Measurements from ENCODE around the gene ARRDC4. TPM values are rescaled to one million over a fixed set of nuclear protein-coding genes. Genes with fewer than 3 reads are reported as not detected.

Gene ARRDC4
- total and polyA plus RNA-seq, 2 of the 8 experiments (the other 6 are each of a cell fraction or from before 2014, with no cell fraction given), result 3.5 to 3.8 TPM

GRCh38 chr15:97994236-97994635 is 33.7 kb downstream of the ARRDC4 start:
- Histone ChIP-seq H3K4me1 (replicated peaks in 1 of 4; ENCODE audit: control insufficient read depth in 3 of 4, insufficient read depth in 4 of 4, low read length in 3 of 4) (no peaks in the 10 kb centered on the region), H3K18ac (ENCODE audit: extremely low read depth, low read length) (no peak overlapping the region), H2AFZ (ENCODE audit: low read length) (no peak overlapping the region), H3K56ac (replicated peaks; ENCODE audit: insufficient read length, low read depth, low read length) (no peak overlapping the region), H4K91ac (replicated peaks; ENCODE audit: insufficient read length, low read length) (no peak overlapping the region), H4K20me1 (replicated peaks in 1 of 2; ENCODE audit: control insufficient read depth in 1 of 2, insufficient read depth in 2 of 2, low read length in 2 of 2) (no peaks in the 10 kb centered on the region), H2BK120ac (replicated peaks; ENCODE audit: low read depth, low read length) (no peak overlapping the region), H2BK5ac (ENCODE audit: low read depth, low read length) (no peak overlapping the region), H3K27me3 (replicated peaks in 1 of 4; ENCODE audit: control insufficient read depth in 3 of 4, extremely low read depth in 1 of 4, insufficient read depth in 3 of 4, low read length in 3 of 4) (no peaks in the 10 kb centered on the region), H3K9ac (replicated peaks in 1 of 4; ENCODE audit: extremely low read depth in 1 of 4, low read depth in 3 of 4, low read length in 3 of 4) (no peak overlapping the region), H3K14ac (ENCODE audit: insufficient read length) (no peak overlapping the region), H3K79me2 (ENCODE audit: control insufficient read depth in 1 of 2, insufficient read depth in 2 of 2, low read length in 2 of 2) (no peaks in the 10 kb centered on the region), H3K4me3 (ENCODE audit: extremely low read depth in 1 of 4, insufficient read depth in 2 of 4, low read depth in 3 of 4, low read length in 4 of 4) (no peak overlapping the region), H3K79me1 (ENCODE audit: low read depth, low read length) (no peaks in the 10 kb centered on the region), H3K27ac (ENCODE audit: low read depth, low read length) (no peak overlapping the region), H3K4ac (replicated peaks; ENCODE audit: insufficient read length, low read depth, low read length) (no peak overlapping the region), H4K8ac (ENCODE audit: extremely low read depth, insufficient read depth, low read length) (no peak overlapping the region), H4K5ac (ENCODE audit: insufficient read length, low read depth, low read length) (no peak overlapping the region), H2BK12ac (ENCODE audit: low read depth, low read length) (no peak overlapping the region), H3K23me2 (ENCODE audit: low read depth, low read length) (no peaks in the 10 kb centered on the region), H2BK20ac (ENCODE audit: low read length) (no peak overlapping the region), H3K36me3 (ENCODE audit: control insufficient read depth in 2 of 4, insufficient read depth in 4 of 4, low read length in 3 of 4) (no peaks in the 10 kb centered on the region), H2BK15ac (ENCODE audit: low read length) (no peak overlapping the region), H3K23ac (ENCODE audit: insufficient read length) (no peak overlapping the region), H3K4me2 (ENCODE audit: insufficient read depth in 1 of 2, low read depth in 2 of 2, low read length in 2 of 2) (no peak overlapping the region), H2AK5ac (ENCODE audit: low read depth, low read length) (no peak overlapping the region), H3K9me3 (ENCODE audit: insufficient read depth in 2 of 2, low read depth in 1 of 2, low read length in 1 of 2) (no peaks in the 10 kb centered on the region)
- no peak for TF ChIP-seq FOSL1 (IDR thresholded peaks at IDR 0.05; ENCODE audit: insufficient read depth, low read depth, low read length)
- DNase-seq (ENCODE audit: low read depth in 1 of 2, low spot score in 2 of 2) (no peak), FAIRE-seq (no peak)
- CTCF ChIA-PET (ENCODE audit: partially characterized antibody), result interaction anchor here (1.0 kb wide), 1 partner anchor 95 kb away, joined by 3 read pairs; no protein-coding TSS in a partner anchor
- WGBS, 2 experiments (ENCODE audit: extremely low coverage in 1 of 2, insufficient coverage in 1 of 2, insufficient read length in 1 of 2, insufficient replicate concordance in 2 of 2, low coverage in 1 of 2, low lambda C conversion rate in 2 of 2, missing lambda C conversion rate in 1 of 2), result 96% methylated on average over 3 of the region's 3 CpGs; no CpG with 5 or more reads in 1 of the 2 experiments
- POLR2A ChIA-PET (ENCODE audit: partially characterized antibody), result no interaction called here

All from H1 (cell line).